Activated T-cell treated with anti-CD3 and anti-CD28 coated beads, Interleukin-2, amount 50 U/mL, for 24 hours (primary cell): ENCODE results near the gene CRIP3.

ENCODE experiments used
- DNase-seq: peaks from one replicate; pipeline ENCODE4 v3.0.0-alpha.2; 2020
- H3K27ac Mint-ChIP-seq: 2 replicates; pipeline ENCODE4 v1.8.0; 2020; ENCODE audit warnings: mild to moderate bottlenecking, mixed read lengths
- H3K27me3 Mint-ChIP-seq: 2 replicates; pipeline ENCODE4 v1.8.0; 2020; ENCODE audit warnings: mixed read lengths
- H3K36me3 Mint-ChIP-seq: 2 replicates; pipeline ENCODE4 v1.8.0; 2020; ENCODE audit warnings: low read depth, mixed read lengths
- H3K4me1 Mint-ChIP-seq: 2 replicates; pipeline ENCODE4 v1.8.0; 2020; ENCODE audit warnings: low read depth, mixed read lengths
- H3K4me3 Mint-ChIP-seq: 2 replicates; pipeline ENCODE4 v1.8.0; 2020; ENCODE audit warnings: mild to moderate bottlenecking, moderate library complexity, mixed read lengths
- H3K9me3 Mint-ChIP-seq: 2 replicates; pipeline ENCODE4 v1.8.0; 2020; ENCODE audit warnings: mixed read lengths

Gene CRIP3

GRCh38 chr6:43299338-43300293, 9.0 kb downstream of the CRIP3 start:
- Mint-ChIP-seq H3K36me3 (no peaks in the 10 kb centered on the region), H3K4me1 (no peaks in the 10 kb centered on the region), H3K4me3 (no peak overlapping the region), H3K27me3 (peaks cover 6% of the 10 kb centered on the region), H3K27ac (no peak overlapping the region), H3K9me3 (no peaks in the 10 kb centered on the region)
- no peak for DNase-seq

DNA sequence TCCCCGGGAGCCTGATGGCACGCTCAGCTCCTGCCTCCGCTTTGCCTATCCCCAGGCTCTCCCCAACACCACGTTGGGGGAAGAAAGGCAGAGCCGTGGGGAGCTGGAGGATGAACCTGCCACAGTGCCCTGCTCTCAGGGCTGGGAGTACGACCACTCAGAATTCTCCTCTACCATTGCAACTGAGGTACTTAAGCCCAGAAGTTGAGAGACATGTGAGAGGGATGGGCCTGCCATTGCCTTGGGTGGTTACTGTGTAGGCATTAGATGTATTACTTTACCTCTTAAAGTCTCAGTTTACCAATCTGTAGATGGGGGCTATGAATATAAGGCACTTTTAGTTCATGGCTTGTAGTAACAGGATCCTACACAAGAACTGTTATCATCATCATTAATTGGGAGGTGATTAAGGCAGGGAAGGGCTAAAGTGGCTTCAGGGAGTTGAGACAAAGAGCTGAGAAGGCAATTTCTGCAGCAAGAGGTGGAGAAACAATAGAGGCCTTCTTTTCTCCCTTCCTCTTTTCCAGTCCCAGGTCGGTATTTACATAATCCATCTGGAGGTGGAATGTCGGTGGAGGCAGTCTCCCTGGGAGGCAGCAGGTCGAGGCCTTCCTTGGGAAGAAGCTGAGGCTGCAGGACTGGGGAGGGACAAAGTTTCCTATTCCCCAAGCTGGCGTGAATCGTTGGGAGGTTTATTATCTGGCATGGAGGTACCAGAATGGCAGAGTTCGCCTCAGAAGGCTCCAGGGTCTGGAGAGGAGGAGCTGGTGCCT, 9.9 kb downstream of the CRIP3 start:
- Mint-ChIP-seq H3K4me1 (no peaks in the 10 kb centered on the region), H3K27me3 (peaks cover 6% of the 10 kb centered on the region), H3K27ac (no peak overlapping the region), H3K9me3 (no peaks in the 10 kb centered on the region), H3K4me3 (no peak overlapping the region), H3K36me3 (no peaks in the 10 kb centered on the region)
- no peak for DNase-seq

DNA sequence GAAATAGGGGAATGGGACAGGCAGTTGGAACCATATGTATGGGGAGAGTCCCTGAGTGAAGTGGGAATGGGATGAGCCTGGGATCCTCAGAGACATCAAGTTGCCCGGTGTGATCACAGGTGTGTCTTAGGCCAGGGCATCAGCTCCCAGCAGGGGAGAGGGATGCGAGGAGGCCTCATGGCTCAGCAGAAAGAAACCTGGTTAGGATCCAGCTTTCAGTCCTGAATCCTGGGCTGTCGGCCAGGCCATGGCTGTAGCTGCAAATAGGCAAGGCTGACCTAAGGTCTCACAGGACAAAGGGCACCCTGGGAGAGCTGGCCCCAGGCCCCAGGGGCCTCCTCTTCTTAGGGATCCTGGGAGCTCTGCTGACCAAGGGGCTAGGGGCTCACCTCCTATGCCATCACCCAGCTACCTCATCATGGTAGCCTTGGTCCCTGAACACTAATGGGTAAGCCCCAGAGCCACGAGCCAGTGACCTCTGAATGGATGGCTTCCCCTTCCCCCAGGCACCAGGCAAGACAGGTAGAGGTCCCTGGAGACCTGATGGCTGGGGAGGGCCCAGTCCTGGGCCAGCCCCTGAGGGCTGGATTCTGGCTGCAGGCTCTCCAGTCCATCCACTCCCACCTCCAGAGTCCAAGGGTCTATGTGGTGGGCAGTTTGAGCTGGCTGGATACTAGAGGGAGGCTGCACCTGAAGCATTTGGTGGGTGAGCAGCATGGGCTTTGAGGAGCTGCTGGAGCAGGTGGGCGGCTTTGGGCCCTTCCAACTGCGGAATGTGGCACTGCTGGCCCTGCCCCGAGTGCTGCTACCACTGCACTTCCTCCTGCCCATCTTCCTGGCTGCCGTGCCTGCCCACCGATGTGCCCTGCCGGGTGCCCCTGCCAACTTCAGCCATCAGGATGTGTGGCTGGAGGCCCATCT, 10.7 kb downstream of the CRIP3 start, which contains the start of gene SLC22A7:
Gene SLC22A7 (plus strand): TSS at position 617 of the 921 bp plus-strand sequence. CDS start 99 bp downstream, at position 716.
- no peak within 1 kb of the TSS for H3K27ac Mint-ChIP-seq

GRCh38 chr6:43296780-43297497, 11.7 kb downstream of the CRIP3 start:
- Mint-ChIP-seq H3K36me3 (no peaks in the 10 kb centered on the region), H3K4me1 (no peaks in the 10 kb centered on the region), H3K27me3 (peaks cover 6% of the 10 kb centered on the region), H3K9me3 (no peaks in the 10 kb centered on the region), H3K4me3 (no peak overlapping the region), H3K27ac (no peak overlapping the region)
- no peak for DNase-seq

More for the DNA sequence above, 10.7 kb downstream of the CRIP3 start, which contains the start of gene SLC22A7:
- Mint-ChIP-seq H3K4me3 (no peak within 1 kb of the TSS), H3K4me1 (no peaks in the 10 kb centered on the region), H3K36me3 (no peaks in the 10 kb centered on the region), H3K27me3 (peaks cover 6% of the 10 kb centered on the region), H3K9me3 (no peaks in the 10 kb centered on the region)
- DNase-seq, result no peak

- no peaks in the 10 kb centered on the region for H3K9me3 Mint-ChIP-seq
- no peak for DNase-seq
Observed at GRCh38 chr6:43295456-43295855, 13.2 kb downstream of the CRIP3 start.

GRCh38 chr6:43294536-43294935, 14.1 kb downstream of the CRIP3 start:
- no peak overlapping the region for H3K27ac Mint-ChIP-seq
- no peaks in the 10 kb centered on the region for H3K9me3 Mint-ChIP-seq
- peaks cover 6% of the 10 kb centered on the region for H3K27me3 Mint-ChIP-seq
- no peak for DNase-seq
- H3K36me3 Mint-ChIP-seq, result no peaks in the 10 kb centered on the region
- no peaks in the 10 kb centered on the region for H3K4me1 Mint-ChIP-seq
- H3K4me3 Mint-ChIP-seq, result no peak overlapping the region

More at GRCh38 chr6:43295456-43295855, 13.2 kb downstream of the CRIP3 start:
- no peaks in the 10 kb centered on the region for H3K36me3 Mint-ChIP-seq
- no peaks in the 10 kb centered on the region for H3K4me1 Mint-ChIP-seq
- H3K27me3 Mint-ChIP-seq, result peaks cover 6% of the 10 kb centered on the region
- no peak overlapping the region for H3K4me3 Mint-ChIP-seq
- H3K27ac Mint-ChIP-seq, result no peak overlapping the region

DNA sequence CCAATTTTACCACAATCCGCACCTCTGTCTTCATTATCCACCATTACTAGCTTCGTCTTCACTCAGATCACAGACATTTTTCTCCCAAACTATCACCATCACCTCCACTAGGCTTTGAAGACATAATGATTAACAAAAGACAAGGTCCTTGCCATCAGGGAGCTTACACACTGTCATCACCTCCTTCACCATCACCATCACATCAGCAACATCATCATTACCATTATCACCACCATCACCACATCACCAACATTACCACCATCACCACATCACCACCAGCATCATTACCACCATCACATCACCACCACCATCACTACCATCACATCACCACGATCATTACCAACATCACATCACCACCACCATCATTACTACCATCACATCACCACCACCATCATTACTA, 14.9 kb downstream of the CRIP3 start:
- no peak overlapping the region for H3K4me3 Mint-ChIP-seq
- peaks cover 3% of the 10 kb centered on the region for H3K27me3 Mint-ChIP-seq
- no peak for DNase-seq
- H3K27ac Mint-ChIP-seq, result no peak overlapping the region
- H3K36me3 Mint-ChIP-seq, result no peaks in the 10 kb centered on the region
- no peaks in the 10 kb centered on the region for H3K9me3 Mint-ChIP-seq
- H3K4me1 Mint-ChIP-seq, result no peaks in the 10 kb centered on the region

DNA sequence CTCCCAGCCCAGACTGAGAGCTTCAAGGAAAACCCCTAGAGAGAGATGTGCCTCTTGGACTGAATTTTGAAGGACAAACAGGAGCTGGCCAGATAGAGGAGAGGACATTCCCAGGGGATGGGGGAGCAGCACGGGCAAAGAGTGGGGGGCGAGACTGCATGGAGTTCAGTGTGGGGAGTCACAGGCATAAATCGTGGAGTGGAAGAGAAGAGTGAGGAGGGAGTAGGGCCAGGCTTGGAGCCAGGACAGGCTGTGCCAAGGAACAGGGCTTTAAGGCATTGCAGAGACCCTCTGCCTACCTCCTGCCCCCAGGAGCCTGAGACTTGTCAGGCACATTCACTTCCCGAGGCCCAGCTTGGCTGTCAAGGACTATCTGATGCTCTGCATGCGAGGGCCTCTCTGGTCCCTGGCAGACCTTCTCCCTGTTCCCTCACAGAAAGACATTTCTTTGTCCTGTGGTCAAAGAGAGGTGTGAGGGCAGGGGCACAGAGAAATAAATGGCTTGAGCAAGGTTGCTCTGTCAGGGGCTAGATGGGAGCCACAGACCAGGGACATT, 15.8 kb downstream of the CRIP3 start:
- no peak overlapping the region for H3K4me3 Mint-ChIP-seq
- H3K9me3 Mint-ChIP-seq, result no peaks in the 10 kb centered on the region
- H3K4me1 Mint-ChIP-seq, result no peaks in the 10 kb centered on the region
- H3K27me3 Mint-ChIP-seq, result no peaks in the 10 kb centered on the region
- no peak overlapping the region for H3K27ac Mint-ChIP-seq
- DNase-seq, result no peak
- H3K36me3 Mint-ChIP-seq, result no peaks in the 10 kb centered on the region

DNA sequence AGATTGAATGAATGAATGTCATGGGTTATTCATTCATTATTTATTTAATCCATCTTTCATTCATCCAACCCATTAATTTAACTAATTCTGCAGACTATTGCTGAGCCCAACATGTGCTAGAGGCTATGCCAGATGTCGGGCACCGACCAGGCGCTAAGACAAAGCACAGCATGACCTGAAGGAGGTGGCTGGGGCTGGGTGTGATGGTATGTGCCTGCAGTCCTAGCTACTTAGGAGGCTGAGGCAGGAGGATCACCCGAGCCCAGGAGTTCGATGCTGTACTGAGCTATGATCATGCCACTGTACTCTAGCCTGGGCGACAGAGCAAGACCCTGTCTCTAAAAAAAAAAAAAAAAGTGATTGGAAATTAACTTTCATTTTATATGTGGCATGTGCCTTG, 16.3 kb downstream of the CRIP3 start:
- no peak overlapping the region for H3K4me3 Mint-ChIP-seq
- no peaks in the 10 kb centered on the region for H3K9me3 Mint-ChIP-seq
- no peak for DNase-seq
- peaks cover 2% of the 10 kb centered on the region for H3K27me3 Mint-ChIP-seq
- no peaks in the 10 kb centered on the region for H3K36me3 Mint-ChIP-seq
- no peak overlapping the region for H3K27ac Mint-ChIP-seq
- H3K4me1 Mint-ChIP-seq, result no peaks in the 10 kb centered on the region

- Mint-ChIP-seq H3K27me3 (peaks cover 8% of the 10 kb centered on the region), H3K4me1 (no peaks in the 10 kb centered on the region), H3K9me3 (no peaks in the 10 kb centered on the region), H3K4me3 (no peak overlapping the region), H3K36me3 (no peaks in the 10 kb centered on the region), H3K27ac (no peak overlapping the region)
- DNase-seq, result no peak
Observed at GRCh38 chr6:43291708-43292107, 16.9 kb downstream of the CRIP3 start.

DNA sequence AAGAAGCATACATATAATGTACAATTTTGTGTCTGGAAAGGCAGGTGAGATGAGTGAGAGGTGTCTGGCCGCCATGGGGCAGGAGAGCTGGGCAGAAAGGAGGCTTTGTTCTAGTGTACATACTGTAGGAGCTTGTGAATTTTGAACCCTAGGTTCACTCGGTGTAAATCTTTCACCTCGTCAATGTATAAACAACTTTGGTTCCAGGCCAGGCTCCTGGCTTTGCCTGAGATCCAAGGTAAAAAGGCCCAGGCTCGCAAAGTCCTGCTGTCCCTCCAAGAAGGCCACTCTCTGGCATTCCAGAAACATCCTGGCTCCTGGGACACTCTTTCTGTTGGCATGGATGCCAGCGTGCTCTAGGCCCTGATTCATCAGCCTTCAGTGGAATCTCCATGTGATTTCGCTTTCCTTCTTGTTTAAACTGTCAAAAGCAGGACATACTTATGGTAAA, 17.7 kb downstream of the CRIP3 start:
- H3K27me3 Mint-ChIP-seq, result peaks cover 12% of the 10 kb centered on the region
- H3K4me1 Mint-ChIP-seq, result no peaks in the 10 kb centered on the region
- no peaks in the 10 kb centered on the region for H3K36me3 Mint-ChIP-seq
- no peak for DNase-seq
- no peak overlapping the region for H3K4me3 Mint-ChIP-seq
- H3K27ac Mint-ChIP-seq, result no peak overlapping the region
- H3K9me3 Mint-ChIP-seq, result no peaks in the 10 kb centered on the region

DNA sequence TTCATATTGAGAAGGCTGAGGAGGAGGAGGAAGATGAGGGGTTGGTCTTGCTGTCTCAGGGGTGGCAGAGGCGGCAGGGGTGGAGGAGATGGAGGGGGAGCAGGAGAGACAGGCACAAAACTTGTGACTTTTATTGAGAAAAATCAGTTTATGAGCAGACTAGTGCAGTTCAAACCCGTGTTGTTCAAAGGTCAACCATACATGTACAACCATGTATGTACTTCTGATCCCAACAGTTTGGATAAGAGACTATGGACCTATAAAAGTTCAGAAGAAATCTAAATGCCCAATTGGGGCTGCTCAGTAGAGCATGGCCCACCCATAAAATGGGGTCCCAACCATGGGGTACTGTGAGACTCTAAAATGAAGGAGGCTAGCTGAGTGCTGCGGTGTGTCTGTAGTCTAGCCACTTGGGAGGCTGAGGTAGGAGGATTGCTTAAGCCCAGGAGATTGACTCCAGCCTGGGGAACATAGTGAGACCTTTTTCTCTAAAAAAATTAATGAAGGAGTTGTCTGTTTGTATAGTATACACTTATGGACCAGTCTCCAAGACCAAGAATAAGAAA, 18.2 kb downstream of the CRIP3 start:
- H3K27ac Mint-ChIP-seq, result no peak overlapping the region
- no peaks in the 10 kb centered on the region for H3K36me3 Mint-ChIP-seq
- no peaks in the 10 kb centered on the region for H3K9me3 Mint-ChIP-seq
- H3K4me1 Mint-ChIP-seq, result no peaks in the 10 kb centered on the region
- H3K27me3 Mint-ChIP-seq, result peaks cover 17% of the 10 kb centered on the region
- no peak overlapping the region for H3K4me3 Mint-ChIP-seq
- no peak for DNase-seq
